HEK293T (cell line): ENCODE data around the gene TUBA3C.
"Not testable (repeated sequence)": the region's sequence is repeated elsewhere in the genome, so short reads cannot be mapped to it uniquely, and the experiment has no call there.

Source experiments
- CTCF ChIA-PET: fragments of 350-600 bp; formaldehyde crosslinking; extraction: SDS; loops from one replicate; lab custom pipeline; 2021; ENCODE audit warnings: antibody characterized with exemption, inconsistent platforms; lab: Yijun Ruan, JAX
- POLR2A ChIA-PET: fragments of 350-600 bp; formaldehyde crosslinking; extraction: SDS; loops from one replicate; lab custom pipeline; 2020; ENCODE audit warnings: antibody characterized with exemption, inconsistent platforms; lab: Yijun Ruan, JAX
- DNase-seq: peaks from one replicate; pipeline ENCODE4 v3.0.0; 2012; ENCODE audit warnings: mixed read lengths; ENCODE audit errors: extremely low spot score
- ARNT ChIP-seq: fragments of 450-650 bp; IDR thresholded peaks from 2 replicates; pipeline ENCODE4 v1.6.1; 2017; ENCODE audit warnings: mild to moderate bottlenecking
- BHLHE40 ChIP-seq: fragments of 450-650 bp; IDR thresholded peaks from 2 replicates; pipeline ENCODE4 v1.6.1; 2016; ENCODE audit warnings: mild to moderate bottlenecking, moderate library complexity, borderline replicate concordance
- CTBP1 ChIP-seq: fragments of 450-650 bp; IDR thresholded peaks from 2 replicates; pipeline ENCODE4 v1.6.1; 2016; ENCODE audit warnings: borderline replicate concordance
- ELF4 ChIP-seq: fragments of 450-650 bp; IDR thresholded peaks from 2 replicates; pipeline ENCODE4 v1.6.1; 2017; ENCODE audit warnings: antibody characterized with exemption
- FOXA1 ChIP-seq: fragments of 450-650 bp; IDR thresholded peaks from 2 replicates; pipeline ENCODE4 v1.6.1; 2016; ENCODE audit warnings: mild to moderate bottlenecking
- FOXK2 ChIP-seq: fragments of 450-650 bp; IDR thresholded peaks from 2 replicates; pipeline ENCODE4 v1.6.1; 2016; ENCODE audit warnings: mild to moderate bottlenecking
- FOXM1 ChIP-seq: fragments of 450-650 bp; IDR thresholded peaks from 2 replicates; pipeline ENCODE4 v1.6.1; 2017; ENCODE audit warnings: mild to moderate bottlenecking, borderline replicate concordance
- HDGF ChIP-seq: fragments of 450-650 bp; IDR thresholded peaks from 2 replicates; pipeline ENCODE4 v1.6.1; 2017; ENCODE audit warnings: antibody characterized with exemption, borderline replicate concordance
- L3MBTL2 ChIP-seq: fragments of 450-650 bp; conservative IDR thresholded peaks from 2 replicates; pipeline ENCODE4 v1.6.1; 2016; ENCODE audit warnings: mild to moderate bottlenecking
- LEF1 ChIP-seq: fragments of 450-650 bp; IDR thresholded peaks from 2 replicates; pipeline ENCODE4 v1.6.1; 2017; ENCODE audit warnings: mild to moderate bottlenecking, borderline replicate concordance
- NFRKB ChIP-seq: fragments of 450-650 bp; IDR thresholded peaks from 2 replicates; pipeline ENCODE4 v1.6.1; 2016; ENCODE audit warnings: mild to moderate bottlenecking, moderate library complexity
- SP1 ChIP-seq: fragments of 450-650 bp; IDR thresholded peaks from 2 replicates; pipeline ENCODE4 v1.6.1; 2017
- SUZ12 ChIP-seq: fragments of 450-650 bp; IDR thresholded peaks from 2 replicates; pipeline ENCODE4 v1.6.1; 2016; ENCODE audit warnings: mild to moderate bottlenecking
- TARDBP ChIP-seq: fragments of 450-650 bp; IDR thresholded peaks from 2 replicates; pipeline ENCODE4 v1.6.1; 2016
- ZNF384 ChIP-seq: fragments of 450-650 bp; IDR thresholded peaks from 2 replicates; pipeline ENCODE4 v1.6.1; 2016
- TF ChIP-seq, protein P1 (sequence below): fragments of 450-650 bp; IDR thresholded peaks from 2 replicates; pipeline ENCODE4 v1.6.1; 2016

Gene TUBA3C

DNA sequence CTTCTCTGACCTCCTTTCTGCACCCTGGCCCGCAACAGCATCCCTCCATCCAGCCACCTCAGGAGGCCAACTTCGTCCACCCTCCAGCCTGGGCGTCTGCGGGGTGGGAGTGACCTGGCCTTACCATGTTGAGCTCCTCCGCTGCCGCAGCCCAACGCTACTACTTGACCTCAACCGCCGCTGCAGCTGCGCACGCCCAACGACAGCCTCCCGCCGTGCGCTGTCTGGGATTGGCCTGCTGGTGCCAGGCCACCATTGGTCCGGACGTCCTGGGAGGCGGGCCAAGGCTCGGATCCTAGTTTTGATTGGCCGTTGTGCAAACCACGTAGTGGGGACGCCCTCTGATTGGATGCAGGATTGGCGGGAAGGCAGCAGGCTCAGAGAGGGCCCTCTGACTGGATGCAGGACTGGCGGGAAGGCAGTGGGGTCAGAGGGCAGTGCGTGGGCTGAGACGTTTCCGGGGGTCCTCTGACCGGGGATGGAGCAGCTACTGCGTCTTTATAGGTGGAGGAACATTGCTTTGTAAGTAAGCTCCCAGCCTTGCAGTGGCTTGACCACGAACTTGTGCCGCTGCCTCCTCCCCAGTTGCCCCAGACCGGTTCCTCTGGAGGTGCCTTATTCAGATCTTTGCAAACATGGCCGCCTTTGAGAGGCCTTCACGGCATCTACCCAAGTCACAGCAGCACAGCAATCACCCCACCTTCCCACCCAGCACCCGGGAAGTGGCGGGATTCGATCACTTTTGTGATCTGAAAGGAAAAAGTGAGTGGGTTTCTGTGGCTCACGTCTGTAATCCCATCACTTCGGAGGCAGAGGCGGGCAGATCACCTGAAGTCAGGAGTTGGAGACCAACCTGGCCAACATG lies at the start of gene TUBA3C:
Gene TUBA3C (minus strand): TSS at position 204 of the 865 bp plus-strand sequence. CDS start 77 bp downstream, at position 127.
- POLR2A ChIA-PET: no interaction called here
- DNase-seq: no peak
- TF ChIP-seq LEF1 (no peak), SP1 (no peak), FOXK2 (no peak), ELF4 (no peak), ARNT (no peak)
- CTCF ChIA-PET: interaction anchor here (0.6 kb wide), 1 partner anchor 60 kb away, joined by 3 read pairs; no protein-coding TSS in a partner anchor

DNA sequence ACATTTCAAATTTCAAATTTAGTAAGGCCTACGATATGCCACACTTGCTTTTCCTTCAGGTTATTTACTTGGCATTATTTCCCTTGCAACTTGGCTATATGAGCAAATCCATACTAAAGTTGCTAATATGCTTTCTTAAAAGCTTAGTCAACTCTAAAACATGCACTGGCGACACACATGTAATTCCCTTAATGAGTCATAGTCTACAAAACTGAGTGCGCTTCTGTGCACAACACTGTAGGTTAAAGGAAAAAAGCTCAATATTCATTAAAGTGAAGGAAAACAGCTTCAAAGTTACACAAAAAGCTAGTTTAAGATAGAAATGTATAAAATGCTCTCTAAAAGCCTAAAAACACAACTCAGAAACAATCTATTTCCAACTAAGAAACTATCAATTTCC lies 25.8 kb upstream of the TUBA3C start:
- CTCF ChIA-PET, DNase-seq, POLR2A ChIA-PET: not testable (repeated sequence)

- CTCF ChIA-PET, DNase-seq, POLR2A ChIA-PET: not testable (repeated sequence)
These were observed 11.0 kb upstream of the TUBA3C start for GRCh38 chr13:19192622-19193021.

DNA sequence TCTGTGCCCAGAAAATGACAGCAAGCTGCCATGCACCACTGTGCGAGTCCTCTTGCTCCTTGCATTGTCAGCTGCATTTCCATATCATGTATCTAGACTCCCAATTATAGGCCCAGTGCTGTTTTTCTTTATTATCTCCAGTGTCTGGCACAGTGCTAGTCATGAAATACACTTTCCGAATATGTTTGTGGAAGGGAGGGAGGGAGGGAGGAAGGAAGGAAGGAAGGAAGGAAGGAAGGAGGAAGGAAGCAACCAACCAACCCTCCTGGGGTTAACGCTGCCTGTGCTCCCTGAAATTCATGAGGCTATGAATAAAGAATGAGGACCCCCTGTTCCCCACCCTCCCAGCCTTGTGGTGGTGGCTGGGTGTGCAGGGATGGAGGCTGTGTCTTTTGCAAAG lies 8.3 kb upstream of the TUBA3C start:
- POLR2A ChIA-PET, CTCF ChIA-PET: not testable (repeated sequence)

DNA sequence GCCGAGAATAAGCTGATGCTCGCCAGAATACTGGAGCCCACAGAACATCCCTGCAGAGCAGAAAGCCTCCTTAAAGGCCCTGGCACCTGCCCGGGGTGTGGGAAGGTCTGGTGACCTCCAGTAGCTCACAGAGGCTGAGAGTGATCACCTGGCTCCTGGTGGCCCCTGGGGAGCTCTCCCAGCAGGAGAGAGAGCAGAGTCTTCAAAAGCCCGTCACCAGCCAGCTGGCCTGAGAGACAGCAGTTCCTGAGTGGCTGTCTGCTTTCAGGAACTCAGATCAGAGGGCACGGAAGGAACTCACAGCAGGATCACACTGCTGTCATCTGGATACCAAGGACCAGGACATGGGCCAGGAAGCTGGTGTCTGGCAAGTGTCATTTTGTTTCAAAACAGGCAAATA lies 7.7 kb upstream of the TUBA3C start:
- DNase-seq, POLR2A ChIA-PET, CTCF ChIA-PET: not testable (repeated sequence)

More for the DNA sequence above, 8.3 kb upstream of the TUBA3C start:
- not testable (repeated sequence) for DNase-seq

DNA sequence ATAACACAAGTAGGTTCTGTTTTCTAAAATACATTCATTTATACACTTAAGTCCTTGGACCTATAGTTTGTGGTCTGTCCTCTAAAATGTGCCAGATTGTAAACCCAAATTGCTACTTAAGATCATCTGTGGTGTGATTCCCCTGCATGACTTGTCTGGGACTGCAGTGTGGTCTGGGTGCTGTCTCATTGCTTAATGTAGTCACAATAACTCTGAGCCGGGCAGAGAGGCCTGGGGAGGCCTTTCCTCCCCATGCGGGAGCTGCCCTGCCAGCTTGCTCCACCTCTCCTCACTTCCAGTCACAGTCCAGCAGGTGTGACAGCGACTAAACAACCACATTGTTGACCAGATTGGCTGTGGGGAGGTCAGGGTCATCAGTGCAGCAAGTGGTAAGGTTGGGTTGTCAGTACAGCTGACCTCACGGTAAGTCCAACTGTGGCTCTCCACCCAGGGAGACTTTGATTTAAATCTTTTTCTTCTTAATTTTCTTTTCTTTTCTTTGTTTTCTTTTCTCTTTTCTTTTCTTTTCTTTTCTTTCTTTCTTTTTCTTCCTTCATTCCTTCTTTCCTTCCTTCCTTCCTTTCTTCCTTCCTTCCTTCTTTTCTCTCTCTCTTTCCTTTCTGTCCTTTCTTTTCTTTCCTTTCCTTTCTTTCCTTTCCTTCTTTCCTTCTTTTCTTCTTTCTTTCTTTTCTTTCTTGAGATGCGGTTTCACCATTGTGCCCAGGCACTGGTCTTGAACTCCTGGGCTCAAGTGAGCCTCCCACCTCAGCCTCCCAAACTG lies 4.4 kb upstream of the TUBA3C start:
- ChIA-PET POLR2A (no interaction called here), CTCF (no interaction called here)
- TF ChIP-seq ARNT (no peak), SUZ12 (no peak), HDGF (no peak), ELF4 (no peak), L3MBTL2 (no peak), LEF1 (no peak), FOXK2 (no peak), FOXM1 (no peak), TARDBP (no peak)
- no peak for DNase-seq

DNA sequence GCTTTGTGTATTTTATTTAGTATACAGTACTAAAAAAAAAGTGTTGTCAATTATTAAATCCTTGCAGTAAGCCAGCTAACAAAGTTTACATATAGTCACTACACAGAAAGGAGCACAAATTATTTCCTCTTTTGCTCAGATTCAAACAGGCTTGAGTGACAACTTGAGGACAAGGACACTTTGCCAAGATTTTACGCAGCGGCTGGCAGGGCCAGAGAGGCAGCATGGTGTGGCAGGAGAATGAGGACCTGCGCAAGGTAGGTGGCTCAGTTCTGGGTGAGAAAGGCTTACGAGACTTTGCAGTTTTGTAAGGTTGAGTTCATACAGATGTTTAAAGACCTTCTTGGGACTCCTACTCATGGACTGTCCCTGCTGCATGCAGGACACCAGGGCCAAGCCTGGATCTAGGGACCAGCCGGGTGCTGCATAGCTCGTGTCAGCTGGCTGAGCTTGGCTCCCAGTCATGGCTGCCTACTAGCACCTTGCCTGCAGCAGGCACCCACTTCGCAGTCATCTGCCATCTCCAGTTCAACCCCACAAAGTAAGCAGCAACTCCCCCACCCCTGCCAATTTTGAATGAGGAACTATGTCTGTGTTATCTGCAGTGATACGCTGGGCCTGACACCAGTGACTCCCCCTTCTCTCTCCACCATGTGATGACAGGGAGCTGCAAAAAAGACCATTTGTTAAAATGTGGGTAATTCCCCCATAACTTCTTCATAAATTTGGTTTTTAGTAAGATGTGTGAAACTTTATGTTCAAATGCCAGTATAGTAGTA lies 3.7 kb upstream of the TUBA3C start:
- TF ChIP-seq L3MBTL2 (no peak), TARDBP (no peak), SP1 (no peak), ARNT (no peak), ZNF384 (no peak), FOXM1 (no peak), BHLHE40 (no peak), CTBP1 (no peak), FOXA1 (no peak), ELF4 (no peak), FOXK2 (no peak)
- ChIA-PET POLR2A (no interaction called here), CTCF (no interaction called here)
- DNase-seq: no peak

GRCh38 chr13:19184176-19184575 lies 2.6 kb upstream of the TUBA3C start:
- TF ChIP-seq L3MBTL2 (no peak), FOXM1 (no peak), LEF1 (no peak), SUZ12 (no peak), ARNT (no peak), NFRKB (no peak), HDGF (no peak), FOXK2 (no peak), CTBP1 (no peak), SP1 (no peak), TARDBP (no peak), ZNF384 (no peak)
- TF ChIP-seq, protein P1, sequence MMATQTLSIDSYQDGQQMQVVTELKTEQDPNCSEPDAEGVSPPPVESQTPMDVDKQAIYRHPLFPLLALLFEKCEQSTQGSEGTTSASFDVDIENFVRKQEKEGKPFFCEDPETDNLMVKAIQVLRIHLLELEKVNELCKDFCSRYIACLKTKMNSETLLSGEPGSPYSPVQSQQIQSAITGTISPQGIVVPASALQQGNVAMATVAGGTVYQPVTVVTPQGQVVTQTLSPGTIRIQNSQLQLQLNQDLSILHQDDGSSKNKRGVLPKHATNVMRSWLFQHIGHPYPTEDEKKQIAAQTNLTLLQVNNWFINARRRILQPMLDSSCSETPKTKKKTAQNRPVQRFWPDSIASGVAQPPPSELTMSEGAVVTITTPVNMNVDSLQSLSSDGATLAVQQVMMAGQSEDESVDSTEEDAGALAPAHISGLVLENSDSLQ: no peak
- no peak for DNase-seq
- POLR2A ChIA-PET: no interaction called here
- CTCF ChIA-PET: no interaction called here
